H54 (cell line): ENCODE measurements around the gene KAT2A.

Source experiments
- DNase-seq: peaks from one replicate; pipeline ENCODE4 v3.0.0; 2011; ENCODE audit warnings: low spot score, mixed read lengths; ENCODE audit not compliant: insufficient read length
- FAIRE-seq: peaks from 3 replicates; lab custom pipeline; 2011; peaks lifted over from hg19 to GRCh38; lab: Jason Lieb, UNC
- POLR2A ChIP-seq: IDR thresholded peaks from 2 replicates; pipeline ENCODE4 v1.6.1; 2011; ENCODE audit warnings: low read depth, mild to moderate bottlenecking, low read length

The KAT2A gene

DNA sequence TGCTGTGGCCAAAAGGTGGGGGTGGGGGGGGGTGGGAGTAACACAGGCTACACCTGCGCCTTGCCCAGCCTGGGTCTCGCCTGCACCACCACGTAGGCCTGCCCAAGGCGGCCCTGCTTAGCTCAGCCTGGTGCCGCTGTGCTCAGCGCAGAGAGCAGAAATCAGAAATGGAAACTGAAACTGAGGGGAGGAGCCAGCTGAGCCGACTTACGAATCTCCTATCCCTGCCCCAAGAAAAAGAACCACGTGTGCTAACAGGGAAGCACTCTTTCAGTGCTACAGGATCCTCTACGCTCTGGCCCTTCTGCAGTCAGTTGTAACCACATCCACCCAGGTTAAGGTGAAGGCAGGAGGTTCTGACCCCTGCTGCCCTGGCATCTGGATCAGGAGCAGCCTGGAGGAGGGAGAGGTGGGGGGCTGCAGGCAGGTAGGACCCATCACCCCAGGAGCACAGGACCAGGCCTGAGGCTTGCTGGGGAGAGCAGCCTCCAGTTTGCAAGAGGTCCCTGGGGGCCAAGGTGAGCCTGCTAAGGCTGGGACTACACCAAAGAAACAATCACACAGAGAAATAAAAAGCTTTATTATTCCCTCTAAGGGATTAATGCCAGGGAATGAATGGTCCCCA, 8.5 kb downstream of the KAT2A start, which contains the start of gene DHX58:
Gene DHX58, minus strand, starts transcription at position 163 of the 625 bp plus-strand sequence. CDS start 822 bp downstream, outside the sequence.
- FAIRE-seq: peak; percentile 45
- peak; percentile 75 for TF ChIP-seq POLR2A

DNA sequence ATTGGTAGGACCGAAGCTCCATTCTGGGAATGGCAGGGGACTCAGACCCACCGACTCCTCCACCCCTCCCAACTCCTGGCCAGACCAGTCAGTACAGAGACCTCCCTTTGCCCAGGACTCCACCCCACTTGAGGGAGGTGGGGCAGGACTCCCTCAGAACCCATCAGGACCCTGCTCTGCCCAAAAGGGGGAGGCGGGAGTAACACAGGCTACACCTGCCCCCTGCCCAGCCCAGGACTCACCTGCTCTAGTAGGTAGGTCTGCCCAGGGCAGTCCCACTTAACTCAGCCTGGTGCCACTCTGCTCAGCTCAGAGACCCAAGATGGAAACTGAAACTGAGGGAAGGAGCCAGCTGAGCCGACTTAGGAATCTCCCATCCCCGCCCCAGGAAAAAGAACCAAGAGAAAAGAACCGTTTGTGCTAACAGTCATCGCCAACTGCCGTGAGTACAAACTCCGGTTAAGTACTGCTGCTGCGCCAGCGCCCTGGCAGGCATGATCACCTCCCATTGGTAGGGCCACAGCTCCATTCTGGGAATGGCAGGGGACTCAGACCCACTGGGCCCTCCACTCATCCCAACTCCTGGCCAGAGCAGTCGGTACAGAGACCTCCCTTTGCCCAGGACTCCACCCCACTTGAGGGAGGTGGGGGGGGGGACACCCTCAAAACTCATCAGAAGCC, 9.2 kb downstream of the KAT2A start:
- FAIRE-seq (no peak), DNase-seq (peak; percentile 74)
- no peak for TF ChIP-seq POLR2A

More for the DNA sequence above, 8.5 kb downstream of the KAT2A start, which contains the start of gene DHX58:
- DNase-seq: peak; percentile 95

DNA sequence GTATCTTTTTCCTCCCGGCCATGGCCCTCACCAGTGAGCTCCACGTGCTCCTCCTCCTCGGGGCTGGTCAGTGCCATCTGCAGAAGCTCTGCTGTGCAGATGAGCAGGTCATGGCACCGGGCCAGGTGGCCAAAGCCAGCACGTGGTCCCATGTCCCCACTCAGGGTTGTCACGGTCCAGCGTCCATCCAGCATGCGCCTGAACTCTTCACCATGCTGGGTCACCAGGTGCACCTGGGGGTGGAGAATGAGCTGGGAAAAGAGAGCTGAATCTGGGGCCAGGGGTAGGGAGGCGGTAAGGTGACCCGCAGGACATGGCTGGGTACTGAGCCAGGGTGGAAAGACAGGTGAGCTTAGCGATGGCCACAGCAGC, 9.9 kb downstream of the KAT2A start:
- FAIRE-seq (no peak), DNase-seq (no peak)
- TF ChIP-seq POLR2A: no peak

DNA sequence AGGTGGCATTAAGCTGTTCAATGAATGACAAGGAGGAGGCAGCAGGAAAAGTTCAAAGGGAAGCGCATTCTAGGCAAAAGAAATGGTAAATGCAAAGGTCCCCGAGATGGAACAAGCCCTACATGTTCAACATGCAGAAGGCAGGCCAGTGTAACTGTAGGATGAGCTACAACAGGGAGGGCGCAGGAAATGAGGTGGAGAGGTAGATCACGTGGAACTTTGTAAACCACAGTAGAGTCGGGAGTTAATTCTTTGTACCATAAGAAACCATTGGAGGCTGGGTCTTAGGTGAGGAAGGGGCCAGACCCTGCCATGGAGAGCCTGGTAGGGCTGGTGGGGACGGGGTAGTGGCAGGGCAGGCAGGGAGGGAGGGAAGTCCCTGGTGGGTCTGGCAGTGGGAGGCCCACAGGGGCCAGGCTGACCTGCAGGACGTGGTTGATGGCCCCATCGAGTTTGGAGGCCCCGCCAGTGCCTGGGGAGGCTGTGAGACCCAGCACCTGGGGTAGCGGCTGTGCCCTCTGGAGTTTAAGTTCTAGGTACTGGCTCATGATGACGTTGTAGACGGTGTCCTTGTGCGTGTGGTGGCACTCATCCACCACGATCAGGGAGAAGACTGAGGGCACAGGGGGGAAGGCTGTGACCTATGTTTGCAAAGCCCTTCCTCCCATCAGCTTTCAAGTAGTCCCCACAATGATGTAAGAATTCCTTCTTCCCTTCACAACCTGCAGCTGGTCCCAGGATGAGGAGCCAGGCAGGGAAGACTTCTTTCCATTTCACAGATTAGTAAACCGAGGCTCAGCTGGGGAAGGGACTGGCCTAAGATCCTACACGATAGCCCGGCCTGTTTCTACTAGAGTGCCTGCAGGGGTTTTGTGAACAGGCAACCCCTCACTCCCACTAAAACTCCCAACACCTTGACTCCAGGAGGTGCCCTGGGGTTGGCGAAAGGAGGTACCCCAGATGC, 10.6 kb downstream of the KAT2A start:
- no peak for TF ChIP-seq POLR2A
- no peak for DNase-seq
- no peak for FAIRE-seq

DNA sequence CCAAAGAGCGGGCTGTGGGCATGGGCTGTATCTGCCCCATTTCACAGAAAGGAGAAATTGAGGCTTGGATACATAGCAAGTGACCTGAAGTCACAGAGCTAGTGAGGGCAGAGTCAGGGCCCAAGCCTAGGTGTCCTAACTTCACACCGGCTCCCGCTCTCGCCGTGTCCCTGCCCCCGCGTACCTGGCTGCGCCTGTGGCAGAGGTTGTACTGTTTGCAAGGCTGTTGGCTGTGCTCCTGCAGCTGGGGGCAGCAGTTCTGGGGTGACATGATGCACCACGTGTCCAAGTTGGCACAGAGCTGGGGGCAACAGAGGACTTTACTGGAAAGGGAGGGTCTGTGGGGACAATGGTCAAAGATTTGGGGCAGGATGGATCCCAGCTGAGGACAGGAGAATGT, 12.1 kb downstream of the KAT2A start:
- DNase-seq: no peak
- no peak for TF ChIP-seq POLR2A
- no peak for FAIRE-seq

DNA sequence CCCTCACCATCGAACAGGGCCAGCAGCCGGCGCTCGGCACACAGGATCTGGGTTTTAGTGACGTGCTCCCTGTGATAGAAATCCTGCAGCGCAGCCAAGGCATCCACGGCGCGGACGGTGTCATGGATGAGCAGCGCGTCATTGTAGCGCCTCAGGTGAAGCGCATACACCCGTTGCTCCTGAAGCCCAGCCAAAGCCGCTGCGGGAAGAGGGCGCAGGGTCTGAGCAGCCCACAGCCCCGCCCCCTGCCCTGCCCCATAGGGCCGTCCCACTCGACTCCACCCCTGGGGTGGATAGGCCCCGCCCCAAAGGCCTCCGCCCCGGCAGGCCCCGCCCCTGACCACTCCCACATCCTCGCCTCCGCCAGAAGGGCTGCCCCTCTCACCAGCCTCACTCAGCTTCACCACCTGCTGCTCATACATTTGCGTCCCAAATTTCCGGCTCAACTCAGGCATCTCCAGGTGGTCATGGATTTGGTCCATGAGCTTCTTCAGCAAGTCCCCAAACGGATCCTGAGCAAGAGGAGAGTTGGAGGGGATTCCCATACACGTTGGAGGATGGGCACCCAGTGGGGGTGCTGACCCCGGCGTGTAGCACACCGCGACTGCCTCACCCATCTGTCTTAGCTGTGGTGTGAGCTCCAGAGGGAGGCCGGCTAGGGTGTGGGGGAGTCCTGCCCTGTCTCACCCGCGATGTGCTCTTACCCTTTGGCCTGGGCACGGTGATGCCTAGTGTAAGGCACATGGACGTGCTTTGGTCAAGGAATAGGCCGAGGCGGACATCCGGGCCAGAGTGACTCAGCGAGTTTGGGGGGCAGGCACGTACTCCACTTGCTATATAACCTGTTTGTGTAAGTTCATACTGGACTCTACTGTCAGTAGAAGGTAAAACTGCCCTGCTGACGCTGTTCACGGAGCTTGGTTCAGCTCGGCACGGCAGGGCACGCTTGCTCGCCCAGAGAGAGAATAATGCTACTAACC, 13.3 kb downstream of the KAT2A start:
- FAIRE-seq: no peak
- DNase-seq: peak; percentile 69
- TF ChIP-seq POLR2A: no peak

DNA sequence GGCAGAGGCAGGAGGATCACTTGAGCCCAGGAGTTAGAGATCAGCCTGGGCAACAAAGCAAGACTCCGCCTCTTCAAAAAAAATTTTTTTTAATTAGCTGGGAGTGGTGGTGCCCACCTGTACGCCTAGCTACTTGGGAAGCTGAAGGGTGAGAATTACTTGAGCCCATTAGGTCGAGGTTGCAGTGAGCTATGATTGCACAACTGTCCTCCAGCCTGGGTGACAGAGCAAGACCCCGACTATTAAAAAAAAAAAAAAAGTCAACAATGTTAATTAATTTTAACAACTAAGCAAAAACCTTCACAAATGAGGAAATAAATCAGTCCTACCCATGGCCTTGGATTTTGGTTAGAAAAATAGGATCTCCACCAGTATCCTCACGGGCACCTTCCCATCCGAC, 14.0 kb downstream of the KAT2A start:
- FAIRE-seq: no peak
- no peak for DNase-seq
- TF ChIP-seq POLR2A: no peak

DNA sequence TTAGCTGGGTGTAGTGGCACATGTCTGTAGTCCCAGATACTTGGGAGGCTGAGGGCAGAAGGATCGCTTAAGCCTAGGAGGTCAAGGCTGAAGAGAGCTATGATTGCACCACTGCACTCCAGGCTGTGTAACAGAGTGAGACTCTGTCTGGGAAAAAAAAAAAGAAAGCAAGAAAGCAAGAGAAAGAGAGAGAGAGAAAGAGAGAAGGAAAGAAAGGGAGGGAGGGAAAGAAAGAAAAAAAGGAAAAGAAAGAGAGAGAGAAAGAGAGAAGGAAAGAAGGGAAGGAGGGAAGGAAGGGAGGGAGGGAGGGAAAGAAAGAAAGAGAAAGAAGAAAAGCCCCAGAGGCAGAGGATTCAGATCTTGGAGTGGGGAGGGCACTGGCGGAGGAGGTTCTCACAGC, 15.2 kb downstream of the KAT2A start:
- no peak for TF ChIP-seq POLR2A
- FAIRE-seq (no peak), DNase-seq (no peak)

DNA sequence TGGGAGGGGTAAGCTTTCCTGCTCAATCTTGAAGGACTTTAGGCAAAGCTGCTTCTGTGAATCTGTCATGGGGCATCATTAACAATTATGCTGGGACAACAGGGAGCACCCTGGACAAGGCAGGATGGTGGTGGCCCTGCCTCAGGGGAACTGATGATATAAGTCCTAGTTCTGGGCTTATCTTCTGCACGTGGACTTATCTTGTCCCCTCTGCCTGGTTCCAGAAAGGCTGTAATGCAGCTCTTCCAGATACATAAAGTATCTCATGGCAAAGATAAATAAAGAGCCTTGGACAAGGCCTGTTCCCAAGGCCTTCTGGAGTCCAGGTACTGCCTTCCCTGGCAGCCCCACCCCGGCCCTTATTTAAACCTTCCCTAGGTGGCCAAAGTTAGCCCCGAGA, 16.9 kb downstream of the KAT2A start:
- TF ChIP-seq POLR2A: no peak
- DNase-seq (no peak), FAIRE-seq (no peak)

DNA sequence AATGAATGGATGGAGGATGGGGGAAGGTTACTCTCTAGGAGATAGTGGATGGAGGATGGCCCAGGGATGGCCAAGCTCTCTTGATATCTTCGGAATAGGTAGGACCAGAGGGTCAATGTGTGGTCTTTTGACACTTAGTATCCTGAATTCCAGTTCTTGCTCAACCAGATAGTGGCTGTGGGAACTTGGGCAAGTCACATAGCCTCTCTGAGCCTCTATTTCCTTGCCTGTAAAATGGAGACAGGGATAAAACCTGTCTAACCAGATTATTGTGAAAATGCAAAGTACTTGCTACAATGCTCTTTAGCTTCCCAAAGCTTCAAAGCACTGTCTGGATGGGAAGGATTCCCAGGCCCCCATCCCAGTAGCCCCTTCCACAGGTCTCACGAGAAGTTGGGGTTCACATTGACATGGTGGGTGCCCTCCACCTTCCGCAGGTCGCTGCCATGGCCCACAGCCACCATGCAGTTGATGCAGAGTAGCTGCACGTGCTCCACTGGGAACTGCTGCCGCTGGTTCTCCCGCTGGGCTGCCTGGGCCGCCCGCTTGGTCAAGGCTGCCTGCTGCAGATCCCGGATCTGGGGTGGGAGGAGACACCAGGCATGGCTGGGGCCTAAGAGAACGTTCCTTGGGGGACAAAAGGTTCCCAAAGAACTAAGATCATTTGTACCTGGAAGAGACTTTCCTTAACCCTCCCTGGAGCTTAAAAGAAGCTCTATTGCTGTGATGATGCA, 17.8 kb downstream of the KAT2A start:
- FAIRE-seq: no peak
- no peak for TF ChIP-seq POLR2A
- no peak for DNase-seq

DNA sequence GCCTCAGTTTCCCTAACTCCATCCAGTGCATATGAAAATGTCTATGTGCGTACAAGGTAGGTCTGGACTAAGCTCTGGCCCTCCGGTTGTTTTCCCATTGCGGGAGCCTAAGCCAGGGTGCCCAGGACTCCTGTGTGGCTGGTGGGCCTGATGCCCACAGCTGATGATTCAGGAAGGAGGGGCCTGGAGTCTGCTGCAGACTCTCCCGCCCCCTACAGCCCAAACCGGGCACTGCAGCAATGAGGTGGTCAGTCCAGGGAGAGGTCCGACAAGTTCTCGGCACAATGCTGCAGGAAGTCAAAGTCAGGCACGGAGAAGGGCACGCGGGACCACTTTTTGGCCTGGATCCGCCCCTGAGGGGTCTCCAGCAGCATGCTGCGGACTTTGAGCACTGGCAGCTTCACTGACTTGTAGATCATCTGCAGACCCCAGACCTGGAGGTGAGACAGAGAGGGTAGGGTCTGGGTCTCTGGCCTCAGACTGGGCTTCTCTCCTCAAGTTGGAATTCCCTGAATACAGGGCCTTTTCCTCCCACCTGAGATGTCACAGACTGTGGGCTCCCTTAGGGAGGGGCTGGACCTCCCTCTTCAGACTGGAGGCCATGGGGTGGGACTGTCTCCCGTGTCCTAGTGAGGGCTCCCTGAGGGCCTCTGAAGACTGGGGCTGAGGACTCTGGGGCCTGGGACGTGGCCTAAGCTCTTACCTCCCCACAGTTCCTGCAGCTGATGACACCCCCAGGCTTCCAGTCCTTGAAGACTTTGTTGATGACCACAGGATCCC, 19.5 kb downstream of the KAT2A start:
- FAIRE-seq: no peak
- no peak for TF ChIP-seq POLR2A
- peak; percentile 93 for DNase-seq
